GM21515 (cell line): Measurements from ENCODE around the gene DPYSL5.

Experiments used
- ATAC-seq: cut with Tn5 transposase; IDR thresholded peaks from one replicate; pipeline ENCODE4 v1.9.1; 2021; ENCODE audit not compliant: unreplicated experiment

The DPYSL5 gene

GRCh38 chr2:26952374-26952773 is 104.4 kb downstream of the DPYSL5 start:
- ATAC-seq: no peak

GRCh38 chr2:26954135-26954534 is 106.2 kb downstream of the DPYSL5 start:
- no peak for ATAC-seq

DNA sequence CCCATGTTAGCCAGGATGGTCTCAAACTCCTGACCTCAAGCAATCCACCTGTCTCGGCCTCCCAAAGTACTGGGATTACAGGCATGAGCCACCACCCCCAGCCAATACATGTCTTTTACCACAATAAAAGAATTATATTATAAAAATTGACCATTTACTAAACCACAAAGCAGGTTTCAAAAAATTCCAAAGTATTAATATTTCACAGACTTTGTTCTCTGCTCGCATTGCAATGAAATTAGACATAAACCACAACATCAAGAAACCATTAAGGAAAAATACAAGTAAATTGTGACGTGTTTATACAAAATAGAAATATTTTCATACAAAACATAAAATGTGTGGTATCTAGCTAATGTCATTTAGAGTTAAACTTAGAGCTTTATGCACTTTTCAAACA is 109.1 kb downstream of the DPYSL5 start:
- no peak for ATAC-seq

GRCh38 chr2:26957534-26957933 is 109.6 kb downstream of the DPYSL5 start:
- no peak for ATAC-seq

DNA sequence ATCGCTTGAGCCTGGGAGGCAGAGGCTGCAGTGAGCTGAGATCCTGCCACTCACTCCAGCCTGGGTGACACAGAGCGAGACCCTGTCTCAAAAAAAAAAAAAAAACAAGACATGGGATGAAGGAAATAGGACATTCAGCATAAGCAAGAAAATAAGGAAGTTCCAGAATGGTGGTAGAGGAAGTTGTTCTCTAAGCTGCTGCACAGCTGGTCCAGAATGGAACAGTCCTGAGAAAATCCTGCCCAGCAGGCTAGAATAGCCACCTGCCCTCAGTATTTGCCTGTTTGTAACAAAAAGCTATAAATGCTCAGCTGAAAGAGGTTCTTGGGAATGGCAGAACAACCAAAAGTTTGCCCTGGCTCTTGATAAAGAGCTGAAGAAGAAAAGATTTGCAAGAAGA is 111.4 kb downstream of the DPYSL5 start:
- no peak for ATAC-seq

DNA sequence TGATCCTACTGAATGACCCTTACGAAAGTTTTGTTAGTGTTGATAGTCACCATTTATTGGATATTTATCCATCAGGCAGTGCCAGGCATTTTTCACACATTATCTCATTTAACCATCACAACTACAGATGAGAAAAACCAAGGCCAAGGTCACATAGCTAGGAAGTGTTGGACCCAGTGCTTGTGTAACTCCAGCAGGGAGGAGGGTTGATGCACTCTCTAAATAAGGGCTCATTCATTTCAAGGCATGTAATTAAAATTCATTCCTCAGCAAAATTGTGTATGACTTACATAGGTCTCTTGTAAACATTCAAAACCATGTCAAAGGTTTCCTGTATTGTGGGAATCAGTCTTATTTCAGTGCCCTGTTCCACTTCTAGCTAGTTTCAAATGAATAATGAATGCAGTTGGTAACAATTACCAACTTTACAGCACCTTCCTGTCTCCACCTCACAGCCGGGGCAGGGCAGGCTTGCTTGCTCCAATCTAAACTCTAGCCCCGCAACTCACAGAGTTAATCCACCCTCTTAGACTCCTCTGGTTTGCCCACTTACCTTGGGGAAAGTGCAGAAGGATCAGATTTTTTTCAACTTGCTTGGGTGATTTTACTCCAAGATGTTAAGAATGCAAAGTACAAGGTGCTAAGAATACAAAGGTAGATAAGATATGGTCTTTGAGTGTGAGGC is 116.7 kb downstream of the DPYSL5 start:
- no peak for ATAC-seq

- no peak for ATAC-seq
Measured at GRCh38 chr2:26968001-26968400, 120.1 kb downstream of the DPYSL5 start.

DNA sequence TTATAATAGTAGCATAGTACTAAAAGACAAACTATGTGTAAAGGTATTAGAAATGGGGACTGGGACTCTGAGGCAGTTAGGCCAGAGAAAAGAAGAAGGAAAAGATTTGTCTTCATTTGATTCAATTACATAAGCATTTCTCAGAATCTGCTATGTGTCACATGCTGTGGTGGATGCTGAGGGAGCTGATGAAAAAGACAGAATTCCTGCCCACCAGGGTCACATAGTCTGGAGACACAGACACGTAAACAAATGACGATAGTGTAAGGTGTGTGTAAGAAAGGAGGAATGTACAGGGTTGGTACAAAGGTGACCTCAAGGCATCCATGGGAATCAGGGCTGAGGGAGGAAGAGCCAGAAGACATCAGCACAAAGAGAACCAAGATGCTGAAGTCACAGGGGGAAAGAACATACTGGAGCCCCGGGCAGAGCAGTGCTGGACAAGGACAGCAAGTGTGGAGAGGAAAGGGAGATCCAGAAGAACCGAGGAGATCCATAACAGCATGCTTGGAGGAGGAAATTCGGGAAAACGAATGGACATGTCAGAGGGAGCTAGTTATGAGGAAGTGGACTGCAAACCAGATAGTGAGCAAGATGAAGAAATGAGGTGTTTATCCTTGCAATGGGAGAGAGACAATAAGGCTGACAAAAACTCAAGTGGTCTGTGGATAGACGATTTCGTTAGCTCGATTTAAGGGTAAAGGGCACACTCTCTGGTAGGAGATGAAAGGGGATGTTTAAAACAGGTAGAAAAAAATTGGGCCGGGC is 121.3 kb downstream of the DPYSL5 start:
- no peak for ATAC-seq

GRCh38 chr2:26970244-26970927 is 122.5 kb downstream of the DPYSL5 start, which contains the start of gene MAPRE3:
Gene MAPRE3 (plus strand): TSS chr2:26970637. CDS start chr2:27022219, 51,582 bp downstream.
- ATAC-seq: peak; percentile 83

GRCh38 chr2:26970928-26971627 is 123.1 kb downstream of the DPYSL5 start:
- no peak for ATAC-seq

GRCh38 chr2:26971911-26972786 is 124.2 kb downstream of the DPYSL5 start:
- no peak for ATAC-seq

GRCh38 chr2:26974352-26974751 is 126.4 kb downstream of the DPYSL5 start:
- no peak for ATAC-seq

- ATAC-seq: no peak
Measured at GRCh38 chr2:26975102-26975501, 127.2 kb downstream of the DPYSL5 start.

DNA sequence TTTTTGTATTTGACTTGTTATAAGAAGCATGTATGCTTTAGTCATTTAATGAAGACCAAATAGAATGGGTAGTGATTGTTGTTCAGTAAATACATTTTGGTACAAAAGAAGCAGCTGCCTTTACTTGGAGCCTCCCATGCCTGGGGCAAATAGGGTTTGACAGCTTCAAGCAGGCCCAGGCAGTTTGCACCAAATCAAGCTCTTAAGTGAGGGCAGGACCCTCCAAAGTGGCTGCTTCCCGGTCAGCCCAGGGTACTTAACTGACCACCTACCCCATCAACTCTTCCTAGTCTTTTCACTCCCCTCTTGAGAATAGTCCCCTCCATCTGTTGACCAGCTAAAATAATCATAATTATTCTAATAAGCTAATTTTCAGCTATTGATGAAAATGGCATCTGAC is 127.7 kb downstream of the DPYSL5 start:
- no peak for ATAC-seq

DNA sequence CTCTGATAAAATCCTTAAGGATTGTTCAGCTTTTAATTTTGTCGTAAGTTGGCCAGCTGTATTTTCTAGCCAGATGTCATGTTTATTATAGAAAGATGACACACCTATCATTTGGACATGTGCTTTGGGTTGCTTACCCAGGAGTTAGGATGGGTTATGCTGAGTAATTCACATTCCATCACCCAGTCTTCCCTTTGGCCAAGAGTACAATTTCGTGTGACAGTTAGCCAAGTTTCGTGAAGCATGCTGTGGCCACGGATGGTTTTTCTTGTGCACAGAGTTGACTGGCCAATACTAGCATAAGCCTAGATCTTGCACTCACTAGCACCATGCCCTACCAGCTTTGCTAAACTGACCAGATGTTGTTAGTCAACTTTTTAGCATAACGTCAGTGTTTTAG is 128.3 kb downstream of the DPYSL5 start:
- no peak for ATAC-seq

DNA sequence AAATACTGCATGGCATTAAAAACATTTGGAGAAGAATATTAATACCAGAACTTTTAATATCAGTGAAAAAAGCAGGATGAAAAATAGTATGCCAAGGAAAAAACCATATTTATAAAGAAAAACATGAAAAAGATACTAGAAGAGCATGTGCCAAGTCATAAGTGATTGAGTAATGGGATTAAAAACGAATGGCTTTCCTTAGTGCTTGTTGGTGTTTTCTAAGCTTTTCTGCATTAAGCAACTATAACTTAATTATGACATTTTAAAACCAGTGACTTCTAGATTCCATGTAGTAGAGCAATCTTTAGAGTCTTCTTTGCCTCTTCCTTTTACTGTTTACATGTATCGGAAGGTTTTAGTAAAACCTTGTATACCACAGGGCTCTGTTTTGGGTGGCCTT is 129.1 kb downstream of the DPYSL5 start:
- no peak for ATAC-seq

DNA sequence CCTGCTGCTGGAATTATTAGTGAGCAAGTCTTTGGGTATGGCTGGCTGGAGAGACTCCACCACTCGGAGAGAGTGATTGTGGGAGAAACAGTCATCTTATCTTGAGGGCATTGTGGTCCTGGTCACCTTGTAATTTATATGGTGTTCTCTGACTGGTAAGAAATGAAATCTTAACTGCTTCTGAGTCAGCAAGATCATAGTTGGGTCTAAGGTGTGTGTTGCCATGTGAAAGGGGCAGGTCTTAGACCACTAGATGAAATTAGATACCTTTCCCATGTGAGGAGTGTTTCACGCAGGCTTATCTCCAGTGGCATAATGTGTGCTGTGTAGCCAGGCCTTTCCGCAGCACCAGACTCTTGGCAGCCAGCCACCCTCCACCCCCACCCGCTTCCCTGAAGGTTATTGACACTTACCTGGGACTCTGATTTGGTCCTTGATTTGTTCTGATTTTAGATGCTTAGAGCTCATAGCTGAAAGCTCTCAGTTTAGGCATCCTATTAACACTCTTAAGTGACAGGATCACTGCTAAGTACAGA is 130.2 kb downstream of the DPYSL5 start:
- ATAC-seq: no peak

- no peak for ATAC-seq
Measured at GRCh38 chr2:26979741-26980140, 131.8 kb downstream of the DPYSL5 start.

DNA sequence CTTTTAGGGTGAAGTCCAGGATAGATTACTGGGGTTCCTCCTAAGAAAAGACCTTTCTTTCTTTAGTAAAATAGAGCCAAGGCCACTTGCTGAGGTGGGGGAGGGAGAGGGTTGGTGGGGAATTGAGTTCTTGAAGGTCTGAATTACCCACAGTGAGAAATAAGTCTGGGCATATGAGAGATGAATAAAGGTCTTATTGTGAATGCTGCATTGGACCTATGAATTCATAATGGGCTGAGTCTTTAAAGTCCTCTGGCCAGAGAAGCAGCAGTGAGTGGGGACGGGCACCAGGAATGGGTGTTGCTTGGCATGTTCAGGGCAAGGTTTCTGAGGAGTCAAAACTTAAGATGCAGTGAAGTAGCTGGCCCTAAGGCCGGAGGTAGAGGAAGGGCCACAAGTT is 133.0 kb downstream of the DPYSL5 start:
- ATAC-seq: no peak

GRCh38 chr2:26982102-26982742 is 134.3 kb downstream of the DPYSL5 start:
- no peak for ATAC-seq
